GM23248 (cell line): Measurements from ENCODE around the gene NPBWR2.

Experiments
- EZH2 ChIP-seq: fragments of 200-600 bp; sonication (generic); IDR thresholded peaks from 2 replicates; pipeline ENCODE4 v1.6.1; 2018; ENCODE audit warnings: antibody characterized with exemption, mild to moderate bottlenecking; ENCODE audit not compliant: insufficient read depth, poor library complexity, severe bottlenecking
- EZH2phosphoT487 ChIP-seq: fragments of 200-600 bp; sonication (generic); IDR thresholded peaks from 2 replicates; pipeline ENCODE4 v1.6.1; 2018; ENCODE audit warnings: antibody characterized with exemption, moderate library complexity, mild to moderate bottlenecking, low read depth; ENCODE audit not compliant: insufficient read depth

DNA sequence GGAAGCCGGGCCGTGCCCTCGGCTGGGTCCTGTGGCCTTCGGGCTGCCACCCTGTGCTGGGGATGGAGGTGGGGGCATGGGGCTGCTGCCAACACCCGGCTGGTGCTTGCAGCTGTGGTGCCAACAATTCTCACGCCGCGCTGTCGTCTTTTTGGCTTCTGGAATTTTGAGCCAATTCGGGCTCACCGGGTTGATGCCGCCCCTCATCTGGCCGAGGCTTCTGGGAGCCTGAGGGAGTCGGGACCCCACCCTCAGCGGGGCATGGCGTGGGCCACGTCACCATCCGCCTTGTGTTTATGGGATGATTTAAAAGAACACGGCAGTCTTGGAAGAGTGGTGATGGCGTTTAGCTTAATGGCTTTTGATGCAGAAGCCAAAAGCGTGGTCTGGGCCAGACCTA, 8.7 kb upstream of the NPBWR2 start:
- no peak for TF ChIP-seq EZH2phosphoT487
- TF ChIP-seq EZH2 = no peak
